GM19455 (cell line): ENCODE results near the gene BEAN1.

ENCODE experiments used
- ATAC-seq: cut with Tn5 transposase; IDR thresholded peaks from one replicate; pipeline ENCODE4 v1.9.1; 2021; ENCODE audit not compliant: unreplicated experiment

BEAN1 gene

GRCh38 chr16:66516808-66517585 is 89.9 kb downstream of the BEAN1 start:
- peak; percentile 97 for ATAC-seq

GRCh38 chr16:66517586-66518263 is 90.6 kb downstream of the BEAN1 start:
- no peak for ATAC-seq

GRCh38 chr16:66519482-66520373 is 92.6 kb downstream of the BEAN1 start:
- no peak for ATAC-seq

- no peak for ATAC-seq
Observed at GRCh38 chr16:66520406-66521170, 93.5 kb downstream of the BEAN1 start.

- no peak for ATAC-seq
Observed at GRCh38 chr16:66521252-66521713, 94.2 kb downstream of the BEAN1 start.

GRCh38 chr16:66521951-66522771 is 95.1 kb downstream of the BEAN1 start:
- ATAC-seq: peak; percentile 51

- ATAC-seq: no peak
Observed at GRCh38 chr16:66522816-66523590, 95.9 kb downstream of the BEAN1 start.

- peak; percentile 46 for ATAC-seq
Observed at GRCh38 chr16:66523861-66524354, 96.8 kb downstream of the BEAN1 start.

GRCh38 chr16:66524601-66525164 is 97.6 kb downstream of the BEAN1 start:
- peak; percentile 66 for ATAC-seq

GRCh38 chr16:66525396-66526180 is 98.5 kb downstream of the BEAN1 start:
- ATAC-seq: no peak

- ATAC-seq: no peak
Observed at GRCh38 chr16:66528294-66528693, 101.2 kb downstream of the BEAN1 start.

- ATAC-seq: no peak
Observed at GRCh38 chr16:66529475-66529874, 102.4 kb downstream of the BEAN1 start.
